Ishikawa (cell line): ENCODE data around the gene MCF2L2.

Source experiments
- CEBPB ChIP-seq: IDR thresholded peaks from 2 replicates; pipeline ENCODE4 v1.6.1; 2012
- CREB1 ChIP-seq: IDR thresholded peaks from 2 replicates; pipeline ENCODE4 v1.6.1; 2012; ENCODE audit warnings: low read depth
- EGR1 ChIP-seq: IDR thresholded peaks from 2 replicates; pipeline ENCODE4 v1.6.1; 2012
- EP300 ChIP-seq: IDR thresholded peaks from 2 replicates; pipeline ENCODE4 v1.6.1; 2012; ENCODE audit warnings: borderline replicate concordance
- FOXM1 ChIP-seq: IDR thresholded peaks from 2 replicates; pipeline ENCODE4 v1.6.1; 2012; ENCODE audit warnings: low read depth, borderline replicate concordance
- NFIC ChIP-seq: IDR thresholded peaks from 2 replicates; pipeline ENCODE4 v1.6.1; 2012
- RAD21 ChIP-seq: IDR thresholded peaks from 2 replicates; pipeline ENCODE4 v1.6.1; 2012; ENCODE audit warnings: low read depth
- TAF1 ChIP-seq: IDR thresholded peaks from 2 replicates; pipeline ENCODE4 v1.6.1; 2012; ENCODE audit warnings: low read depth, mild to moderate bottlenecking
- TCF12 ChIP-seq: IDR thresholded peaks from 2 replicates; pipeline ENCODE4 v1.6.1; 2012; ENCODE audit warnings: low read depth
- TEAD4 ChIP-seq: IDR thresholded peaks from 2 replicates; pipeline ENCODE4 v1.6.1; 2012
- YY1 ChIP-seq: IDR thresholded peaks from 2 replicates; pipeline ENCODE4 v1.6.1; 2012; ENCODE audit warnings: low read depth
- ZBTB7A ChIP-seq: IDR thresholded peaks from 2 replicates; pipeline ENCODE4 v1.6.1; 2012; ENCODE audit warnings: low read depth
- TF ChIP-seq, protein P1 (sequence below): IDR thresholded peaks from 2 replicates; pipeline ENCODE4 v1.6.1; 2012; ENCODE audit warnings: low read depth, mild to moderate bottlenecking
- TF ChIP-seq, protein P2 (sequence below): IDR thresholded peaks from 2 replicates; pipeline ENCODE4 v1.6.1; 2012
- TF ChIP-seq, protein P3 (sequence below): IDR thresholded peaks from 2 replicates; pipeline ENCODE4 v1.6.1; 2012

The MCF2L2 gene

DNA sequence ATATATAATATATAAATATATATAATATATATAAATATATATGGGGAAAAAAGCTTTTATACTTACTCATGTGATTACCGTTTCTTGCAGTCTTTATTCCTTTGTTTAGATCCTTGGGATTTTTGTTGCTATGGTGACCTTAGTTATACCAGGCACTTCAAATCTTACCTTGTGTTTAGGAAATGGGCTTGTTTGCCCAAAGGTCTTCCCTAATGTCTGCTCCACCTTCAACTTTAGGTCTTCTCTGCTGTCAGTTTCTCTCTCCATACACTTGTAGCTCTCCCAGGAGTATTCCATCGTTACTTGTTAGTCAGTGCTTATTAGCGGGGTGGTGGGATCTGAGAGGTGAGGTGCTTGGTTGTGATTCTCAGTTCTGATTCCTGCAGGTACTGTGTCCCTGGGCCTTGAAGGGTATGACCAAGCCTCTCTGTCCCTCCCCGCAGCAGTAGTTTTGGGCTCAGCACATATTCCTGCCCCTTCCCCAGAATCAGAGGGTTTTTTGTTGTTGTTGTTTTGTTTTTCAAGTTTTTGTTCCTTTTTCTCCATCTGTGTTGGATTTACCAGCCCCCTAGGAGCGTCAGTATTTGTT is 256.3 kb downstream of the MCF2L2 start:
- no peak for TF ChIP-seq NFIC
- TF ChIP-seq YY1, result no peak
- no peak for TF ChIP-seq CEBPB
- no peak for TF ChIP-seq EP300
- TF ChIP-seq EGR1, result no peak
- no peak for TF ChIP-seq CREB1
- TF ChIP-seq RAD21, result no peak
- TF ChIP-seq, protein P1, sequence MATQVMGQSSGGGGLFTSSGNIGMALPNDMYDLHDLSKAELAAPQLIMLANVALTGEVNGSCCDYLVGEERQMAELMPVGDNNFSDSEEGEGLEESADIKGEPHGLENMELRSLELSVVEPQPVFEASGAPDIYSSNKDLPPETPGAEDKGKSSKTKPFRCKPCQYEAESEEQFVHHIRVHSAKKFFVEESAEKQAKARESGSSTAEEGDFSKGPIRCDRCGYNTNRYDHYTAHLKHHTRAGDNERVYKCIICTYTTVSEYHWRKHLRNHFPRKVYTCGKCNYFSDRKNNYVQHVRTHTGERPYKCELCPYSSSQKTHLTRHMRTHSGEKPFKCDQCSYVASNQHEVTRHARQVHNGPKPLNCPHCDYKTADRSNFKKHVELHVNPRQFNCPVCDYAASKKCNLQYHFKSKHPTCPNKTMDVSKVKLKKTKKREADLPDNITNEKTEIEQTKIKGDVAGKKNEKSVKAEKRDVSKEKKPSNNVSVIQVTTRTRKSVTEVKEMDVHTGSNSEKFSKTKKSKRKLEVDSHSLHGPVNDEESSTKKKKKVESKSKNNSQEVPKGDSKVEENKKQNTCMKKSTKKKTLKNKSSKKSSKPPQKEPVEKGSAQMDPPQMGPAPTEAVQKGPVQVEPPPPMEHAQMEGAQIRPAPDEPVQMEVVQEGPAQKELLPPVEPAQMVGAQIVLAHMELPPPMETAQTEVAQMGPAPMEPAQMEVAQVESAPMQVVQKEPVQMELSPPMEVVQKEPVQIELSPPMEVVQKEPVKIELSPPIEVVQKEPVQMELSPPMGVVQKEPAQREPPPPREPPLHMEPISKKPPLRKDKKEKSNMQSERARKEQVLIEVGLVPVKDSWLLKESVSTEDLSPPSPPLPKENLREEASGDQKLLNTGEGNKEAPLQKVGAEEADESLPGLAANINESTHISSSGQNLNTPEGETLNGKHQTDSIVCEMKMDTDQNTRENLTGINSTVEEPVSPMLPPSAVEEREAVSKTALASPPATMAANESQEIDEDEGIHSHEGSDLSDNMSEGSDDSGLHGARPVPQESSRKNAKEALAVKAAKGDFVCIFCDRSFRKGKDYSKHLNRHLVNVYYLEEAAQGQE, result no peak
- TF ChIP-seq, protein P2, sequence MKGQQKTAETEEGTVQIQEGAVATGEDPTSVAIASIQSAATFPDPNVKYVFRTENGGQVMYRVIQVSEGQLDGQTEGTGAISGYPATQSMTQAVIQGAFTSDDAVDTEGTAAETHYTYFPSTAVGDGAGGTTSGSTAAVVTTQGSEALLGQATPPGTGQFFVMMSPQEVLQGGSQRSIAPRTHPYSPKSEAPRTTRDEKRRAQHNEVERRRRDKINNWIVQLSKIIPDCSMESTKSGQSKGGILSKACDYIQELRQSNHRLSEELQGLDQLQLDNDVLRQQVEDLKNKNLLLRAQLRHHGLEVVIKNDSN, result no peak
- no peak for TF ChIP-seq FOXM1

DNA sequence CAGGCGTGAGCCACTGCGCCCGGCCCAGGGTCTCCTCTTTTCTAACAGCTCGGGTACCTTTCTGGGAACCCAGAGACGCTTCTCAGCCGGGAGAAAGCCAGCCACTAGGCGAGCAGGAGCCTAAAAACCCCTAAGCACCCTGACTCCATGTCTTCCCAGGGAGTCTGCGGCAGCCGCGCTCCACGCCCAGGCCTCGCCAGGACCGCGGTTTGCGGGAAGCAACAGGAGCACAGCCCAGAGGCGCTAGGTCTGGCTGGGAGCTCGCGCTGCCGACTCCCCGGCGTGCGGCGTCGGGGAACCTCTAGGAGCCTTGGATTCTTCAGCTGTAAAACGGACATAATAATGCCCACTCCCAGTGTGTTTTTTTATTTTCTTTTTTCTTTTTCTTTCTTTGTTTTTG is 264.9 kb downstream of the MCF2L2 start:
- TF ChIP-seq ZBTB7A, result no peak
- TF ChIP-seq TEAD4, result no peak
- TF ChIP-seq NFIC, result no peak
- TF ChIP-seq EGR1, result no peak
- TF ChIP-seq YY1, result no peak
- TF ChIP-seq, protein P3, sequence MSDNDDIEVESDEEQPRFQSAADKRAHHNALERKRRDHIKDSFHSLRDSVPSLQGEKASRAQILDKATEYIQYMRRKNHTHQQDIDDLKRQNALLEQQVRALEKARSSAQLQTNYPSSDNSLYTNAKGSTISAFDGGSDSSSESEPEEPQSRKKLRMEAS, result no peak

DNA sequence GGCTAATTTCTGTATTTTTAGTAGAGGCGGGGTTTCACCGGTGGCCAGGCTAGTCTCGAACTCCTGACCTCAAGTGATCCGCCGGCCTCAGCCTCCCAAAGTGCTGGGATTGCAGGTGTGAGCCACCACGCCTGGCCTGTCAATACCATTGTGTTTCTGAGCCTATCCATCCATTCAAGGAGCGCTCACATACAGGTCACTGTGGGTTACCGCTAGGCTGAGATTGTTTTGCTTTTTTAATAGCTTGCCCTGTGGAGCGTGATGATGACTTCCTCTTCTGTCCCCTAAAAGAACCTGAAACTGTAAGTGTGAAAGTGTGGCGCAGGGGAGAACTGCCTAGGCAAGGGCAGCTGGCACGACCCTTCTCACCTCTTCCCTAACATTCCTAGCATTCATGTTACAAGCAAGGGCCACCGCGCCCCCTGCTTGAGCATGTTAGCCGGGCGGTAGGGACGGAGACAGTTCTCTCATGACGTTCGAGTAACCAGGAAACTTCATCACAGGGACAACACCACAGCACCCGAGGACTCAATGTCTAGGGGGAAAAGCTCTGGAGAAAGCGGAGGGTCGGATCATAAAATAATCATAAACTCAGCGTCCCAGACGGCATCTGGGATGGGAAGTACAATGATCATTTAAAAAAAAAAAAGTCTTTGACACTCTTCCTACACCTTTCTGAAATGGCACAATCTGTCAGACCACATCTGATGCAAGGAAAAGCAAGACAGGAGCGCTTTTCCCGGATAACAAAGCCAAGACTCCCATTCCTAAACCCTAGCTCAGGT is 266.7 kb downstream of the MCF2L2 start:
- TF ChIP-seq, protein P1, result no peak
- no peak for TF ChIP-seq CEBPB
- TF ChIP-seq, protein P3, result no peak
- TF ChIP-seq TCF12, result no peak
- TF ChIP-seq RAD21, result no peak
- no peak for TF ChIP-seq CREB1
- TF ChIP-seq NFIC, result no peak
- TF ChIP-seq EP300, result no peak

DNA sequence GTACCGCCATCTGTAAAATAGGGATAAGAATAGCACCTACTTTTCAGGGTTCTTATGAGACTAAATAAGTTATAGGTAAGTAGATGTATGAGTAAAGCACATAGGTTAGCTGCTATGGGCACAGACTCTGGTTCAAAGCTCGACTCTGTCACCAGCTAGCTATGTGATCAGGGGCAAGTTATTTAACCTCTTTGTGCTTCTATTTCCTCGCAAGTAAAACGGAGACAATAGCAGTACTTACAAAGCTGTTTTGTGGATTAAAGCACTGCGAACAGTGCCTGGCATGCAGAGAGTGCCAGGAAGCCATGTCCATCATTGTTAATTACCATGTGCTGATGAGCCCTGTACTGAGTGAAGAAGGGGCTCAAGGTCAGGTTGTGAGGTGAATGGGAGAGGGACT is 267.8 kb downstream of the MCF2L2 start:
- TF ChIP-seq FOXM1, result no peak
- TF ChIP-seq, protein P3, result no peak
- TF ChIP-seq TAF1, result no peak
- no peak for TF ChIP-seq CREB1
- TF ChIP-seq, protein P1, result no peak
- TF ChIP-seq, protein P2, result no peak
- TF ChIP-seq NFIC, result no peak
- TF ChIP-seq ZBTB7A, result no peak
- TF ChIP-seq YY1, result no peak
- TF ChIP-seq RAD21, result no peak
- no peak for TF ChIP-seq CEBPB
- TF ChIP-seq EP300, result no peak
- no peak for TF ChIP-seq TCF12
- no peak for TF ChIP-seq EGR1
- no peak for TF ChIP-seq TEAD4
